Dermis microvascular lymphatic vessel endothelial cell (primary cell): Measurements from ENCODE around the gene ARHGEF10L. TPM values are rescaled to one million over a fixed set of nuclear protein-coding genes. Genes with fewer than 3 reads are reported as not detected.

ENCODE experiments used
- DNase-seq, 2 donors: peaks; one replicate each; pipeline versions ENCODE4 v3.0.0 to v3.0.0-alpha.2; 2010; ENCODE audit warnings: low read depth in 2 of 2
- total RNA-seq: library from RNA; depleted of rRNA; stranded (reverse); fragments of >200 nt; gene quantifications from 2 replicates; pipeline ENCODE4 v1.2.1, GENCODE V29; 2014

ARHGEF10L gene
- total RNA-seq, 1 donor from 2014 or later = 1.2 TPM

DNA sequence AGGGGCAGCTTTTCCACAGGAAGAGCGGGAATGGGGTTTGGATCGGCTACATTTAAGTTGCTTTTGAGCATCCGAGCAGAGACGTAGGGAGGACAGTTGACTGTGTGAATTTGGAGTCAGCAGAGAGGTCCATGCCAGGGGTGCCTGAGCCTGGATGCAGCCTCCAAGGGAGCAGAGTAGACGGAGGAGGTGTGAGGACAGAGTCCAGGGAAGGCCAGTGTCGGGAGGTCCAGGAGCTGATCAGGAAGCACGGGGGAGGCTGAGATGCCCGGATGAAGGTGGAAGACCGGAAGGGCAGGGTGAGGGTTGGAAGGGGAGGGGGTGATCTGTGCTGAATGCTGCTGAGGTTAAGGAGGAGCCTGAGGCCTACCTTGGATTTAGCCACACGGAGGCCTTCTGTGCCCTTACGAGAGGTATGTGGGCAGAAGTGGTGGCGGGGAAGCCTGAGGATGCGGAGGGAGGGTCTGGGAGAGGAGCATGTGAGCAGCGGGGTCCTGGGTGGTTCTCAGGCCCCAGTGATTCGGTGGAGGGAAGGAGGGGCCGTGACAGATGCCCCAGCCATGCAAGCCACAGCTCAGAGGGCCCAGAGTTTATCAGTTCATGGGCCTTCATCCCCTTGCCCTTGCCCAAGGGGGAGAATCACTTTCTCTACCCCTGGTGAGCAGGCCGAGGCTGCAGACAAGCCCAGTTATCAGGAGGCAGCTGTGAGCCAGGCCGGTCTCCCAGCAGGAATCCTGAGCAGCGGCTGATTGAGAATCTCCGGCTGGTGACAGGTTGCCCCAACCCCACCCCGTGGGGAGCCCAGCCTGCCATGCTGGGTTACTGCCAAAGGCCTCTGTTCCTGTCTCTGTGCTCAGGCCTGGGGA, 161.7 kb downstream of the ARHGEF10L start:
- DNase-seq = no peak

DNA sequence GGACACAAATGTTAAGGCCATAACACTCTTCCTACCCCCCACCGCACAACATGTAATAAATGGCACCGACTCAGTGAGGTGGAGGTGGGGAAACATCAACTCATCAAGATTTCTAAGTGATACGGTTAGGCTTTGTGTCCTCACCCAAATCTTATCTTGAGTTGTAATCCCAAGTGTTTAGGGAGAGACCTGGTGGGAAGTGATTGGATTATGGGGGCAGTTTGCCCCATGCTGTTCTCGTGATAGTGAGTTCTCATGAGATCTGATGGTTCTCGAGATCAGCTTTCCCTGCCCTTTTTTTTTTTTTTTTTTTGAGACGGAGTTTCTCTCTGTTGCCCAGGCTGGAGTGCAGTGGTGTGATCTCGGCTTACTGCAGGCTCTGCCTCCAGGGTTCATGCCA, 164.7 kb downstream of the ARHGEF10L start:
- no peak for DNase-seq

- no peak for DNase-seq
Measured at GRCh38 chr1:17706445-17706844, 166.9 kb downstream of the ARHGEF10L start.

GRCh38 chr1:17709981-17710380, 170.5 kb downstream of the ARHGEF10L start:
- DNase-seq = no peak

- DNase-seq = no peak
Measured at GRCh38 chr1:17710889-17711576, 171.5 kb downstream of the ARHGEF10L start.

- DNase-seq = no peak
Measured at GRCh38 chr1:17711577-17711910, 172.0 kb downstream of the ARHGEF10L start.

DNA sequence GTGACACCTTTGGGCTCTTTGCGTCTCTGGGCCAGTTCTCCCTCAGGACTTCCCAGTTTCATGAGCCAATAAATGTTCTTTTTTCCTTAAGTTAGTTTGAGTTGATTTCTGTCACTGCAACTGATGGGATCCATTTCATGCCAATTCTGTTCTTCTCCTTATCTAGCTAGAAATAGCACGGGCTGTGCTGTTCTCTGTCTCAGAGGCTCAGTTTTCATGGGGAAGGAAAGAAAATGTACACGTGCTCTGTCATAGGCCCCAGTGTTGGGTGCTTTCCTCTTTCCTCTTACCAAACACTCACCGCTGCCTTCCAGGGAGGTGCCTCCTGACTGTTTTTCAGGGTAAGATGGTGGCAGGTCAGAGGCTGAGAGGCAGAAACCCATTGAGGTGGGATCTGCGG, 172.4 kb downstream of the ARHGEF10L start:
- no peak for DNase-seq

DNA sequence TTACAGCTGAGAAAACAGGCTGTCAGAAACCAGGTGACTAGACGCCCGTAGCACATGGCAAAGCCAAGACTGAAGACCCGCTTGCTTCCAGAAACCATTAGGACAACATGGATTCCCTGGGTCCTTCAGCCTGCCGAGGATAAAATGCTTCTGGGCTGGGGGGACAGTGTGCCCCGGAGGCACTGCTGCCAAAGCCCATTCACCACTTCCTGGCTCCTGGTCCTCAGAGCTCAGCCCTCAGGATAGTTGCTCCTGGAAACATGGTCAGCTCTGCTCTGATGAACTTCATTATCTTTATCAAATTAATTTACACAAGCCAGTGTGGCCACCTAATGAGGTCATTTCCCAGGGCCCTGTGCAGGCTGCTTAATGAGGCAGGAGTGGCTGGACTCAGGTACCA, 174.5 kb downstream of the ARHGEF10L start:
- no peak for DNase-seq

- no peak for DNase-seq
Measured at GRCh38 chr1:17717594-17718535, 178.4 kb downstream of the ARHGEF10L start.

DNA sequence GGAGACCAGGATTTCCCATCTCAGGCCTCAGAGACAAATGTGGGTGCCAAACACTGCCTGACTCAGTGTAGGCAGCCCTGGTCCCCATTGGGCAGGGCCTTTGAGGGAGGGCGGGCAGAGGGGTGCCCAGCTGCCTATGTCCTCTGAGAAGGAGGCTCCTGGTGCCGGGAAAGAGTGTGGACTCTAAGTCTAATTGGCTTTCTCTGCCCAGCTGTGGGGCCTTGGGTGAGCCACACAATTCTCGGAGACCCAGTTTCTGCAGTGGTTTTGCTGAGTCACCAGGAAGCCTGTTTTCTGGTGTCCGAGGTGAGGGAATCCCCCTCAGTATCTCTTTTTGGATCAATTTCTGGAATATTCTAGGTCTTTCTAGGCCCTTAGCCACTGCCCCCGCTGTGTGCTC, 180.4 kb downstream of the ARHGEF10L start:
- no peak for DNase-seq

- no peak for DNase-seq
Measured at GRCh38 chr1:17721444-17721843, 181.9 kb downstream of the ARHGEF10L start.

DNA sequence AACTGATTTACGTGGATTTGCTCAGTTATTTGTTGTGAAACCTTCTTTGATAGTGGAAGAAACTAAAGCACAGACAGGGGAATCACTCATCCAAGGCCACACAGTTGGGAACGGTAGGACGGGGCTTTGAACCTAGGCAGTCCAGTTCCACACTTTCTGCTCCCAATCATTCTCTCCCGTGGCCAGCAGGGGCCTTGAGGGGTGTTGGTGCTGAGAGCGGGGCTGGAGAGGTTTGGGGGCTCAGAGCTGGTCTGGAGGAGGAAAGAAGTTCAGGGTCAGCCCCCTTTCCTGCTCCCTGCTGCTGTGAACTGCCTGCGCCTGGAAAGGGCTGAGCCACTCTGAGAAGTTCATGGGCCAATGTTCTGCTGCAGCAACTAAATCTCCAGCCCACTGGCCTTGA, 184.2 kb downstream of the ARHGEF10L start:
- DNase-seq = no peak

DNA sequence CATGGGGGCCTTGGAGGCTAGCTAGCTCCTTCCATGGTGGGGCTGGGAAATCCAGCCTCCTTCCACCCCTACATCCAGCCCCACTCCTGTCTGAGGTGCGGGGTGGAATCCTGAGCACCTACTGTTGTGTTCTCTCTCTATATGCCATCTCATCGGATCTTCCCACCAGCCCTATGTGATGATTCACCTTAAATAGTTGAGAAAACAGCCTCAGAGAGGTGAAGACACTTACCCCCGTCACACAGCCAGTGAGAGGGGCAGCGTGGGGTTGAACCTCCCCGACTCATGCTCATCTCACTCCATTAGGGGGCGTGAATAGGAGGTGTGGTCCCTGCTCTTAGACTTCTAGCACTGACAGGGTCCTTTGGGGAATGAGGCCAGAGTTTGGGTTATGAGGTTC, 184.7 kb downstream of the ARHGEF10L start:
- DNase-seq = no peak

DNA sequence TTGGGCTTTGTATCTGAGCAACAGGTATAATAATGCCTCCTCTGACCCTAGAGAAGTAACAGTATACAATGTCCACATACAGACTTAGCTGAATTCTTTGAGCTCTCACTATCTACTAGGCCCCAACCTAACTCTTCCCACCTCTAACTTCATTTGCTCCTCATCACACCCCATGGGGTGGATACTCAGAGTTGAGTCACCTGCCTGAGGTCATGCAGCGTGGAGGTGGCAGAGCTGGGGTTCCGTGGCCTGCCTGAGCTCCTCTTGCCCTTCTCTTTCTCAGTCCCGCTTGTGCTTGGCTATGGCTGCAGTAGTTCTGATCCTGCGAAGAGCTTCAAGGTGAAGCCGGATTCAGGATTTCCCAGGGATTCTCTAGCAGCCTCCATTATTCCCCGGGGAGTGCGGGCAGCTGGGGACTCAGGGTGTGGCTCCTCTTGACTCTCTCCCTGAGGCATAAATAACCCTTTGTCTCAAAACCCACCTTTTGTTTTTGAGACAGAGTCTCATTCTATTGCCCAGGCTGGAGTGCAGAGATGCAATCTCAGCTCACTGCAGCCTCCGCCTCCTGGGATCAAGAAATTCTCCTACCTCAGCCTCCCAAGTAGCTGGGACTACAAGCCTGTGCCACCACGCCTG, 185.7 kb downstream of the ARHGEF10L start:
- no peak for DNase-seq

DNA sequence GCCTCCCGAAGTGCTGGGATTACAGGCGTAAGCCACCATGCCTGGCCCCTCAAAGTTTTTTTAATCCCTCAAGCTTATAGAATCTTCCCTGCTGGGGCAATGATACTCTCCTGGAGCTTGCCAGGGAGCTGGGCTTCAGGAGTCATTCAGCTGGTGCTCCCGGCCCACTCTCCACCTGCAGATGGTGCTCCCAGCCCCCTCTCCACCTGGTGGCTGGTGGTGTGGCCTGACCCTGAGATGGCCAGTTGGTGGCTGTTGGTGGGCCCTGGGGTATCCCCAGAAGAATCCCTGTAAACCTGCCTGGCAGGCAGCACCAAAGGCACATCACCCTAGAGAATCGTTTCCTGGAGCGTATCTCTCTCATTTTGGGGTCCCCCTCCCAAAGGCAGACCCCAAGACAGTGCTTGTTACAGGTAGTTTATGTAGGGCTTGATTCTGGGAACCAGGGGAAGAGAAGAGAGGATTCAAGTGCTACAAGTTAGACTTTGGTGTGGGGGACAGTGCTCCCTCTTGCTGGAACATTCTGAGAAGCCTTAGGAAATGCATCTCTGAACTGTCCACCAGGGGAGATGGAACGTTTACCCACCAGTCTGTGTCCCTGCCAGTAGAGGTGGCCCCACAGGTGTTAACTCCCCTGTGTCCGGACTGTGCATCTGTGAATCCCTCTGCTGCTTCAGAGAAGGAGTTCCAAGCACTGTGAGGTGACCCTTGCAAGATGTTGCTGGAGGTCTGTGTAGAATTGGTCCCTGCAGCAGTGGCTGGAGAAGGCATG, 186.5 kb downstream of the ARHGEF10L start:
- DNase-seq = no peak

DNA sequence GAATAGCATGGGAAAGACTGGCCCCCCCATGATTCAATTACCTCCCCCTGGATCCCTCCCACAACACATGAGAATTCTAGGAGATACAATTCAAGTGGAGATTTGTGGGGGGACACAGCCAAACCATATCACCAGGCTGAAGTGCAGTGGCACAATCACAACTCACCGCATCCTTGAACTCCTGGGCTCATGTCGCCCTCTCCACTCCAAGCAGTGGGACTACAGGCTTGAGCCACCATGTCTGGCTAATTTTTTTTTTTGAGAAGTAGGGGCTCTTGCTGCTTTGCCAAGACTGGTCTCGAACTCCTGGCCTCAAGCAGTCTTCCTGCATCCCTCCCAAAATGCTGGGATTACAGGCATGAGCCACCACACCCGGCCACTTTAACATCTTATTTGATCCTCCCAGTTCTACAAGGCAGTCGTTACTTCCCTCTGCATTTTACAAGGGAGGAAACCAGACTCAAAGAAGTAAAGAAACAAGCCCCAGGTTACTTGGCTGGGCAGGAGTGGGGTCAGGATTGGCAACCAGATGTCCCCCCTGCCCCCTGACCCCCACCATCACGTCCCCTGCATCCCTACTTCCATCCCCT, 188.7 kb downstream of the ARHGEF10L start:
- no peak for DNase-seq

GRCh38 chr1:17729248-17729647, 189.8 kb downstream of the ARHGEF10L start:
- DNase-seq = no peak

DNA sequence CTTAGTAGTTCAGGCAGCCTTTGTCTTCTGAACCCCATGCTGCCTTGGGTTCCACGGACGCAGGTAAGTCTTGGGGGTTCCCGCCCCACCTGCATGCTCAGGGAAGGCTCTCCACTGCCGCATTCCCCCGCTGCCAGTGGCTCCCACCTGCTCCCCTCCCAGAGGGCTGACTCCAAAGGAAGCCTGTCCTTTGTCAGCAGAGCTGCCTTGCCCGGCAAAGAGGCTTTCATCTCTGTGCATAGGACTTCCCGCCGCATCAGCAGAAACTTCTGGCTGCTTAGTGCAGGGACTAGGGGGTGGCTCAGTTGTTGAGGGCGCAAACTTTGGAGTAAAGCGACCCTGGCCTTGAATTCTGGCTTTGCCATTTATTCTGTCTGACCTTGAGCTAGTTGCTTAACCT, 190.4 kb downstream of the ARHGEF10L start:
- DNase-seq = no peak

DNA sequence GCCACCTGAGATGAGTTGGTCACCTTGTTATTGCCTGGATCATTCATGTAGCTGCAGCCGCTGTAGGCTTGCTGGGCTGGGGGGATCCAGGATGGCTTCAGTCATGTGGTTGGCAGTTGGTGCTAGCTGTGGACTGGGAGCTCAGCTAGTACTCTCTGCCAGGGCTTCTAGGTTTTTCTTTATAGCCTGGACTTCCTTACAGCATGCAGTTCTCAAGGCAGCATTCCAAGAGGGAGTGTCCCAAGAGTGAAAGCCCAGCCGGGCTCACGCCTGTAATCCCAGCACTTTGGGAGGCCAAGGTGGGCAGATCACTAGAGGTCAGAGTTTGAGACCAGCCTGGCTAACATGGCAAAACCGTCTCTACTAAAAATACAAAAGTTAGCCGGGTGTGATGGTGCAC, 192.0 kb downstream of the ARHGEF10L start:
- no peak for DNase-seq

- DNase-seq = no peak
Measured at GRCh38 chr1:17732475-17732874, 193.0 kb downstream of the ARHGEF10L start.
